Right cardiac atrium (tissue), 5 donors: Measurements from ENCODE around the gene PHC2. TPM values are rescaled to one million over a fixed set of nuclear protein-coding genes. Genes with fewer than 3 reads are reported as not detected.

Experiments
- ATAC-seq, 2 donors: fragments of 200-7000 bp; cut with Tn5 transposase; one replicate each; pipeline versions ENCODE4 v1.8.0 to v1.9.1; 2020; ENCODE audit warnings: moderate library complexity in 2 of 2, mild to moderate bottlenecking in 1 of 2
- DNase-seq, 3 donors: peaks; one replicate each; pipeline ENCODE4 v3.0.0-alpha.2; 2020
- H3K27ac ChIP-seq: one replicate; pipeline ENCODE4 v1.5.1; 2013; ENCODE audit warnings: mild to moderate bottlenecking, low read length, control low read depth, moderate library complexity
- H3K27me3 ChIP-seq: one replicate; pipeline ENCODE4 v1.6.1; 2013; ENCODE audit not compliant: control insufficient read depth, insufficient read depth
- H3K4me1 ChIP-seq: one replicate; pipeline ENCODE4 v1.6.1; 2013; ENCODE audit warnings: low read length; ENCODE audit not compliant: control insufficient read depth, insufficient read depth
- H3K4me3 ChIP-seq: one replicate; pipeline ENCODE4 v1.5.1; 2013; ENCODE audit warnings: low read length, control low read depth
- H3K9me3 ChIP-seq: one replicate; pipeline ENCODE4 v1.6.1; 2013; ENCODE audit warnings: low read length; ENCODE audit not compliant: control insufficient read depth
- WGBS: extraction: QIAGEN DNeasy Blood & Tissue Kit; methylation state at CpG from one replicate; pipeline ENCODE4 v1.1.7; 2013; 5-methylcytosine and 5-hydroxymethylcytosine counted together
- intact Hi-C, 4 donors: fragments of 100-400 bp; cut with DNase I; formaldehyde crosslinking; loops; one replicate each; pipeline versions ENCODE4 v1.11.0 to v1.14.0; 2022 to 2023
- long read RNA-seq, 4 donors: library from polyadenylated mRNA; unstranded; transcript quantifications; one replicate each; pipeline ENCODE4 v2.0.0, GENCODE V29; 2020 to 2021
- polyA plus RNA-seq: library from polyadenylated mRNA; stranded (reverse); fragments of 200-250 nt; gene quantifications from one replicate; pipeline ENCODE4 v1.2.3, GENCODE V29; 2013
- total RNA-seq, 4 donors: library from RNA; stranded (reverse); fragmentation: NEBNext Ultra II Directional; extraction: Animal tissue kit (Norgen Biotek cat#: 25700); gene quantifications; one replicate each; pipeline ENCODE4 v1.2.1, GENCODE V29; 2021
- donor health status: healthy with polysubstance abuse.
- donor health status: DM: no; HTN: yes; CAD: no.
- donor health status: DM: no; HTN: no; CAD: no.
- donor health status: DM: no; HTN: yes; CAD: no; lungs with severe emphysema.
- donor health status: DM: yes; HTN: yes; CAD: no.

Gene PHC2
- total RNA-seq (100 to 1,000 TPM in 2 of 4 donors, 10 to 100 TPM in 2; 89.3 to 105 (median 99.1) TPM), polyA plus RNA-seq (93.7 TPM)
- long read RNA-seq, donor 1, transcript PHC2-202 (7 exons, 2,550 nt), result major isoform, 78 of 240 reads
- long read RNA-seq, donor 1, partial matches to known transcripts, result 28 of 240 reads
- long read RNA-seq, donor 1, other reads (novel, unspliced or antisense), result 133 of 240 reads
- long read RNA-seq, donor 2, transcript PHC2-202 (7 exons, 2,550 nt), result major isoform, 33 of 138 reads
- long read RNA-seq, donor 2, partial matches to known transcripts, result 10 of 138 reads
- long read RNA-seq, donor 2, other reads (novel, unspliced or antisense), result 95 of 138 reads
- long read RNA-seq, donor 3, partial matches to known transcripts, result 36 of 59 reads
- long read RNA-seq, donor 3, other reads (novel, unspliced or antisense), result 19 of 59 reads
- long read RNA-seq, donor 4, transcript PHC2-202 (7 exons, 2,550 nt), result major isoform, 35 of 116 reads
- long read RNA-seq, donor 4, partial matches to known transcripts, result 12 of 116 reads
- long read RNA-seq, donor 4, other reads (novel, unspliced or antisense), result 69 of 116 reads

- Histone ChIP-seq H3K4me3 (peak within 1 kb of the TSS; percentile 85), H3K27me3 (no peaks in the 10 kb centered on the region), H3K4me1 (peaks cover 5% of the 10 kb centered on the region), H3K27ac (peak within 1 kb of the TSS; percentile 67), H3K9me3 (no peaks in the 10 kb centered on the region)
- 2% methylated on average over 91 of the region's 91 CpGs for WGBS
- ATAC-seq, result peak; percentile 98 to 99
- intact Hi-C loops, result no loop called here
- DNase-seq, result peak; percentile 99 to 100 (median 99)
Observed at GRCh38 chr1:33430692-33431593, at the start of gene PHC2. Gene PHC2 (minus strand): TSS chr1:33431095. CDS start chr1:33375539, 55,556 bp downstream.

DNA sequence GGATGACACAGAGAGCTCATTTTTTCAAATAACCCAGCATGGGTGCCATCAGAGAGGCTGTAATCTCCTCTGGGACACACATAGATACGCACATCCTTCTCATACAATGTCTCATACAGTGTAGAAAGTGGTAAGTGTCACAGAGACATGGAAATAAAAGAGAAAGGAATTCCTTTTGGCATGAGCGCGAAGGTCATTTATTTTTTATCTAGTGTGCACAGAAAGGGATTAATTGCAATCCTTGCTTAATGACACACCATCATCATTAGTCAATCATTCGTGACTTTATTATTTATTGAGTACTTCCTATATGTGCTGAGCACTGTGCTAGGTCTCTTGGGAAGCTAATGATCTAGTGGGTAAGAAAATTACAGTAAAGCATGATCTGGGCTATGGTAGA, 46.6 kb upstream of the PHC2 start:
- Histone ChIP-seq H3K27me3 (no peaks in the 10 kb centered on the region), H3K9me3 (no peaks in the 10 kb centered on the region), H3K4me3 (no peak overlapping the region), H3K27ac (no peak overlapping the region), H3K4me1 (peaks cover 5% of the 10 kb centered on the region)
- no peak for DNase-seq
- intact Hi-C loops, result loop anchor here in 2 of 4 donors (5.0 to 10.0 kb wide), 2 partner anchors 130 to 137 kb away; no protein-coding TSS in a partner anchor
- no peak for ATAC-seq
- 73% methylated on average over 4 of the region's 4 CpGs for WGBS

DNA sequence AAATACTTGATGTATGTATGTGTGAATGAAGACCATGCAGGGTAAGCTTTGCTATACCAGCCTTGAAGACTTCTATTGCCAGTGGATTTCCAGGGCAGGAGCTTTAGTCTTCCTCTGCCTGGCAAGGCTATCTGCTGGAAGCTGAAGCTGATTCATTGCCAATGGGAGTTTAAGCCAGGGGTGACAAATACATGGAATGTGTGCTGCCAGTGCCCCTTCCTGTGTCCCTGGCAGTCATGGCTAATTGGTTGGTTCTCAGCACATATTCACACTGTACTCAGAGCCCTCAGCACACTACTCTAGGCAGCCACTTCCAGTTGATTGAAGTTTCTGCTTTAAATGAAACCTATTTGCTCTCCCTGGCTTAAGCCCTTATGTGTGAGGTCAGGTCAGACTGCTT, 43.0 kb upstream of the PHC2 start:
- Histone ChIP-seq H3K4me1 (peaks cover 5% of the 10 kb centered on the region), H3K9me3 (no peaks in the 10 kb centered on the region), H3K27ac (peak overlapping the region; percentile 23), H3K27me3 (no peaks in the 10 kb centered on the region), H3K4me3 (no peak overlapping the region)
- DNase-seq (peak in 1 of 3 donors; percentile 61), ATAC-seq (peak in 1 of 2 donors; percentile 13)
- intact Hi-C loops, result loop anchor here in 2 of 4 donors (5.0 to 10.0 kb wide), 3 partner anchors 138 to 337 kb away; no protein-coding TSS in a partner anchor

DNA sequence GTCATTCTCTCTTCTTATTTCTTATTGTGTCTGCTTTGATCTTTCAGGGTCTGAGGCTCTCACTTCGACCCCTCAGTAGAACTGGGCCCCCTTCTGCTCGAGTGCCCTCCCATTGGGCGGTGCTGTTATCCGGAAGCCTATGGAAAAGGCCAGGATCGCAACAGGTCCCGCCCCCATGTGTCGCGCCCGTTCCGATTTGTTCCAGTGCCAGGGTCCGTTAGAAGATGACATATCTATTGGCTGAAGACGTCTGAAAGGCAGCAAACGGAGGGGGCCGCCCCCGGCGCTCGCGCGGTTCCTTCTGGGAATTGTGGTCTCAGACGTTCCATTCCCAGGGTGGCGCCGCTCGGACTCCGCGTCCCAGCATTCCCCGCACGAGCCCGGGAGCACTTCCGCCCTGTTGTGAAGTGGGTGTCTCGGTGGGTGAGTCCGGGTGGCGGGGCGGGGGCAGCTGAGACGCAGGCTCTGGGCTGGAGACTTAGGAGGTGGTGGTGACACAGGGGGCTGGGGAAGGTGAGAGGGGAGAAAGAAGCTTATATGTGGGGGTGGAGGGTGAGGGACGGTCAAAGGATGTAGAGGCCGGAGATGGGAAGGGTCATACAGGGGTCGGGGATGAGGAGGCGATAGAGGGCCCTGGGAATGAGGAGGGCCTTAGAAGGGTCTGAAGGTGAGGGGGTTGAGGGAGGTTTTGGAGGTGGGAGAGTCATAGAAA, 41.5 kb upstream of the PHC2 start, which contains the start of gene ZSCAN20:
Gene ZSCAN20, plus strand, starts transcription at position 377 of the 712 bp plus-strand sequence. CDS start 6,644 bp downstream, outside the sequence.
- Histone ChIP-seq H3K27ac (peak within 1 kb of the TSS; percentile 71), H3K4me1 (peaks cover 5% of the 10 kb centered on the region), H3K4me3 (peak within 1 kb of the TSS; percentile 63), H3K27me3 (no peaks in the 10 kb centered on the region), H3K9me3 (no peaks in the 10 kb centered on the region)
- ATAC-seq, result peak; percentile 95 to 96
- under 1% methylated on average over 38 of the region's 38 CpGs for WGBS
- intact Hi-C loops, result loop anchor here in 2 of 4 donors (5.0 to 10.0 kb wide), 3 partner anchors 140 to 335 kb away; no protein-coding TSS in a partner anchor
- DNase-seq, result peak; percentile 98 to 99 (median 99)

GRCh38 chr1:33471416-33471815, 40.5 kb upstream of the PHC2 start:
- peaks cover 7% of the 10 kb centered on the region for H3K4me1 ChIP-seq
- H3K4me3 ChIP-seq, result no peak overlapping the region
- no peak for DNase-seq
- no peaks in the 10 kb centered on the region for H3K27me3 ChIP-seq
- 92% methylated on average over 4 of the region's 4 CpGs for WGBS
- no peak overlapping the region for H3K27ac ChIP-seq
- no peaks in the 10 kb centered on the region for H3K9me3 ChIP-seq
- intact Hi-C loops, result loop anchor here in 2 of 4 donors (2.0 to 10.0 kb wide), 4 partner anchors 141 to 334 kb away; no protein-coding TSS in a partner anchor
- ATAC-seq, result no peak

- DNase-seq, result peak; percentile 75 to 92 (median 87)
- peak; percentile 62 to 63 for ATAC-seq
- H3K27ac ChIP-seq, result peak overlapping the region; percentile 49
- no peak overlapping the region for H3K4me3 ChIP-seq
- intact Hi-C loops, result loop anchor here in 2 of 4 donors (2.0 to 10.0 kb wide), 4 partner anchors 142 to 333 kb away; no protein-coding TSS in a partner anchor
- H3K27me3 ChIP-seq, result no peaks in the 10 kb centered on the region
- peaks cover 12% of the 10 kb centered on the region for H3K4me1 ChIP-seq
- H3K9me3 ChIP-seq, result no peaks in the 10 kb centered on the region
- 3% methylated on average over 11 of the region's 11 CpGs for WGBS
Observed at GRCh38 chr1:33470495-33471012, 39.7 kb upstream of the PHC2 start.

DNA sequence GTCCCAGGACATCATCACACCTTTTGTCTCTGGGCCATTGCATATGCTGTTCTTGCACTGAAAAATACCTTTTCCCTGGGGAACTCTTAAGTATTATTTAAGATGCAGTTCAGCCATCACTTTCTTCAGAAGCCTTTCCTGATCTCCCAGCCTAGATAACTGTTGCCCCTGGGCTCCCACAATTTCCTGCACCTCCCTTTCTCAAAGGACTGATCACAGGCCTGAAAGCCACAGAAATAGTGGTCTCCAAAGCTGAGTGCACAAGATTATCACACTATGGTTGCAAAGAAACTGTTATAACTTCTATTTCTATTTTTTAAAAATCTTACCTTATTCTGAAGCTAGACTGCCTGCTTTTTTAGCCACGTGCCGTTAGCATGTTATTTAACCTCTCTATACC, 38.8 kb upstream of the PHC2 start:
- no peak overlapping the region for H3K4me3 ChIP-seq
- intact Hi-C loops, result loop anchor here (2.0 to 10.0 kb wide), 10 partner anchors 85 to 355 kb away; no protein-coding TSS in a partner anchor
- DNase-seq, result no peak
- no peaks in the 10 kb centered on the region for H3K27me3 ChIP-seq
- 90% methylated on average over 2 of the region's 2 CpGs for WGBS
- ATAC-seq, result no peak
- no peak overlapping the region for H3K27ac ChIP-seq
- no peaks in the 10 kb centered on the region for H3K9me3 ChIP-seq
- peaks cover 10% of the 10 kb centered on the region for H3K4me1 ChIP-seq

GRCh38 chr1:33468967-33469366, 38.1 kb upstream of the PHC2 start:
- no peak overlapping the region for H3K27ac ChIP-seq
- ATAC-seq, result no peak
- DNase-seq, result no peak
- H3K27me3 ChIP-seq, result no peaks in the 10 kb centered on the region
- no peaks in the 10 kb centered on the region for H3K9me3 ChIP-seq
- 82% methylated on average over 3 of the region's 3 CpGs for WGBS
- H3K4me3 ChIP-seq, result no peak overlapping the region
- H3K4me1 ChIP-seq, result peaks cover 10% of the 10 kb centered on the region
- intact Hi-C loops, result loop anchor here (5.0 to 10.0 kb wide), 6 partner anchors 84 to 354 kb away; no protein-coding TSS in a partner anchor

DNA sequence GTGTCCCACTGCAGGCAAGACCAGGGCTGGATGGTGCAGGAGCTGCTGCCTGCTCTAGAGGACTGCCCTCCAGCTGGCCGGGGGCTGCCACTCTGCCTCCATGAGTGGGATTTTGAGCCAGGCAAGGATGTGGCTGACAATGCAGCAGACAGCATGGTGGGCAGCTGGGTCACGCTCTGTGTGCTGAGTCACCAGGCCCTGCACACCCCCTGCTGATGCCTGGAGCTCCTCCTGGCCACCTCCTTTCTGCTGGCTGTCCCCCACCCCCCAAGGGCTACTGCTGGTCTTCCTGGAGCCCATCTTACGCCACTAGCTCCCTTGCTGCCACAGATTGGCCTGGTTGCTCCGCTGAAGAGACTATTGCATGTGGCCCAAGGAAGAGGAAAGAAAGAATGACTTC, 37.6 kb upstream of the PHC2 start:
- intact Hi-C loops, result loop anchor here (5.0 to 10.0 kb wide), 6 partner anchors 84 to 354 kb away; no protein-coding TSS in a partner anchor
- ATAC-seq (no peak), DNase-seq (no peak)
- Histone ChIP-seq H3K9me3 (no peaks in the 10 kb centered on the region), H3K4me3 (no peak overlapping the region), H3K27me3 (no peaks in the 10 kb centered on the region), H3K27ac (no peak overlapping the region), H3K4me1 (peaks cover 10% of the 10 kb centered on the region)
- 93% methylated on average over 4 of the region's 4 CpGs for WGBS
